Measurements from ENCODE around the gene ADORA1.

Gene ADORA1

GRCh38 chr1:203199481-203199815 lies 71.9 kb downstream of the ADORA1 start:
- intact Hi-C loops (cut with DNase I), result no loop called here
- DNase-seq, result peak in 1 of 10 donors; percentile 63

DNA sequence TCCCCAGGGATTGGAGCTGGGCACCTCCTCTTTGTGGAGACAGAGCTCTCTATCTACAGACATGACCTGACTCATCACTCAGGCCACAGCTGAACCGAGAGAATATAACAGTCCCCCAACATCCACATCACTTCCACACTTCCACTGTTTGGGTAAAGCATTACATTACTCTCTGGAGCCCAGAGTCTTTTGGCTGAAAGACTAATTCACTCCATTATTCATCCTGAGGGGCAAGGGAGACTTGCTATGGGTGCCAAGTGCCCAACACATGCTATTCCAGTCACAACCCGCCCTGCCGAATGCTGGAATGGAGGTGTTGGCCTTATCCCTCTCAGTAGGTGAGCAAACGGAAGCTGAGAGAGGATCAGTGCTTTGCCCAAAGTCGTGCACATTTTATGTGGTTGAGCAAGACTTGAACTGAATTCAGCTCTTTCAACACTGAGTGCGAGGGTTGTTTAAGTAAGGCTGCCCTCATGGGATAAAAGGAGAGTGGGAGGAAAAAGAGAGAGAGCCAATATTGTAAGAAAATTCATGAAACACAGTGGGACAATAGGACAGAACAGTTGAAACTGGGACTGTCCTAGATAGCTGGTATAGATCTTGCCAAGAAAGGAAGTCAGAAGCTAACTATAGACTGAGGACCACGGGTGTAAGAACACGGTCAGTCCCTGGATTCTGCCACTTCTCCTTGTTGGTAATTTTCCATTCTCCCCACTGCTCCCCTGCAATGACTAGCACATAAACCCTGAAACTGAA lies 72.5 kb downstream of the ADORA1 start:
- intact Hi-C loops (cut with DNase I), result no loop called here
- peak in 2 of 10 donors; percentile 69 to 80 for DNase-seq

GRCh38 chr1:203200916-203201315 lies 73.4 kb downstream of the ADORA1 start:
- intact Hi-C loops (cut with DNase I), result no loop called here
- peak in 1 of 10 donors; percentile 46 for DNase-seq

DNA sequence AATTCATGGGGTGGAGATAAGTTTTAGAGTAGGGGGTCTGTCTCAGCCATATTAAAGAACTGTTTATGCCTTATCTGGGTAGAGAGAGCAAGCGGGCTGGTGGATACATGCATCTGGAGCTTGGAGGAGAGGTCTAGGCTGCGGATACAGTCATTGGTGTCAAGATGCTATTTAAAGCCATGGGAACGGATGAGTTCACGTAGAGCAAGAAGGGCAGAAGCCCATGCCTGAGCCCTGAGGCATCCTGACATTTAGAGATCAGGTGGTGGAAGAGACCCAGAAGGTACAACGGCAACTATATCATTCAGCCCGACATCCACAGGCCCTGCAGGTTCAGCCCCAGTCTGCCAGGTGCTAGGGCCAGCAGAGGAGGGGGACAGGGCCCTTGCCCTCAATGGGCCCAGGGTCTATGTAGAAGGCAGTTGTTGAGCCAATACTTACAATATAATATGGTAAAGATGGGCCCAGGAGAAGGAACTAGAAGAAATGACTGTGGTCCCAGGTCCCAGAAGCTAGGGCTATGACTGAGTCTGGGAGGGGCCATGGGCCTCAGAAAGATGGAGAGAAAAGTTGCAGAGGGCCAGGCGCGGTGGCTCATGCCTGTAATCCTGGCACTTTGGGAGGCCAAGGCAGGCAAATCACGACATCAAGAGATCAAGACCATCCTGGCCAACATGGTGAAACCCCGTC lies 74.1 kb downstream of the ADORA1 start:
- peak in 2 of 10 donors; percentile 38 to 70 for DNase-seq
- intact Hi-C loops (cut with DNase I), result no loop called here

DNA sequence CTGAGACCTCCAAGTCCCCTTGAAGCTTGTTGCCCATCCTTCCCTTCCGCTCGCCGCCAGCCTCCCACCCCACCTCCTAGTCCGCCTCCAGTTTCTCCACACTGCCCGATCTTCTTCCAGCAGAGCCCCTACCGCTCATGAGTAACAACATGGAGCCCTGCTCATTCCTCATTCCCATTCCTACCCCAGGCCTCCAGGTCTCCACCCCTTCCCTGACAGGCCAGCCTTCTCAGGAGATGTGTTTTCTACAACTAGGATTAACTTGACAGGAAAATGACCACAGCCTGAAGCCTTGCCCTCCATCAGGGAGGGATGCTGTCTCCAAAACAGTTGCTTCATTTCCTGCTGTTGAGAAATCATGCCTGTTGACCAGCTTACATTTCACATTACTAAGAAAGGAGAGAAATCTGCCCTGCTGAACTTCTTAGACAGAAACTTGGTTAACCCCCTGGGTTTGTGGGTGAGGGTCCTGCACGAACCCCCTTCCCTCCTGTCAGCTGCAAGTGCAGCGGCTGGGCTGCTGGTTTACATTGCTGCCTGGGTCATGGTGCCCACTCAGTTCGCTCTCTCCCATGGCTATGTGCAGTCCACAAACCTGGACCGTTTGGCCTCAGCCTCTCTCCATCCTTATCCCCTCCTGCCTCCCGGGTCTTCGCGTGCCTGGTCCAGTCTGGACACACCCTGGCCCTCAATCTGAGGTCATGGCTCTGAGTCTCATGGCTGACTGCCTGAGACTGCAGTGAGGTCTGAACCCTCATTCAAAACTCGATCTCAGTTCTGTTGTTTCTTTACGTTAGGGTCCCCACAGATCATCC lies 75.1 kb downstream of the ADORA1 start:
- intact Hi-C loops (cut with DNase I), result no loop called here
- DNase-seq, result peak in 2 of 10 donors; percentile 71 to 78

DNA sequence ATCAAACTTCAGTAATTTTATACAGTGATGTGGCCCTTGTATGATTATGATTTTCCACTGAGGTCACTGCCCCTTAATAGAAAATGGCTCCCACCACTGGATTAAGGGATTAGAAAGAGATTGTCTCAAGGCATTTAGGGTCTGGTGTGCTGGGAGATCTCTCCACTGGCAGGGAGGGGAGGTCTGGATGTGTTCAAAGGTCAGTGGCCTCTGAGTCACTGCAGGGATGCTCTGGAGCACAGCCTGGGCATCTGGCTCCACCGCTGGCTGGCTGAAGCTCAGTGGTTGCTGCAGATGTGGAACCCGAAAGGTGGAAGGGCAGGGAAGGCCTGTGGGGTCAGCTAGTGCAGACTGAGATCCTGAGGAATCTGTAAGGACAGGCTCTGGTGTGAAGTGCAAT lies 77.2 kb downstream of the ADORA1 start:
- intact Hi-C loops (cut with DNase I), result no loop called here
- peak in 2 of 10 donors; percentile 14 to 25 for DNase-seq

- peak in 1 of 10 donors; percentile 29 for DNase-seq
These were observed 78.7 kb downstream of the ADORA1 start for GRCh38 chr1:203206129-203206687.

GRCh38 chr1:203207751-203208150 lies 80.2 kb downstream of the ADORA1 start:
- intact Hi-C loops (cut with DNase I), result no loop called here
- DNase-seq, result no peak

More at GRCh38 chr1:203206129-203206687, 78.7 kb downstream of the ADORA1 start:
- intact Hi-C loops (cut with DNase I), result no loop called here

DNA sequence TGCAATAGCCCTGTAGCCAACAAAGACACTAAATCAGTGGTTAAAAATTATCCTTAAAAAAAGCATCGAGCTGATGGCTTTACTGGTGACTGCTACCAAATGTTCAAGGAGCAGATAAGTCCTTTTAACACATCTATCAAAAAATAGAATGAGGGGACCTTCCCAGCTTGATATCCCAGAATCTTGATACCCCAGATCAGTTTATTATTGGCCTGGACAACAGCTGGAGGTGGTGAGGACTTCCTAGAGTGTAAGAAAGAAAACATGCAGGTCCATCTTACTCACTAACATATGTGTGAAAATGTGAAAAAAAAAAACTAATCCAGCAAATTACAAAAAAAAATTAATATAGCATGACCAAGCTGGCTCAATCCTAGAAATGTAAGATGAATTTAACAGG lies 80.7 kb downstream of the ADORA1 start:
- peak in 1 of 10 donors; percentile 1 for DNase-seq
- intact Hi-C loops (cut with DNase I), result no loop called here

DNA sequence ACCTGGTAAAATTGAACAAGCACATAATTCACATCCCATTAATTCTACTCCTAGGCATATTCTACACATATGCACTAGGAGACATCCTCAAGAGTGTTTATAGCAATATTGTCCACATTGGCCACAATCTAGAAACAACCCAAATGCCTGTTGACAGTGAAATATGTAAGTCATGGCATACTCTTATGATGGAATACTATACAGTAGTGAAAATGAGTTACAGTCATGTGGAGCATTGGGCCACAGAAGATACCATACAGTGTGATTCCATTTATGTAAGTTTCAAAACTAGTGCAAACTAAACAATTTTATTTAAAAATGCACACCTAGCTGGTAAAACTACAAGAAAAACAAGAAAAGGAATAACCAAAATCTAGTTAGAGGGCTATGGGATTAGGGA lies 82.8 kb downstream of the ADORA1 start:
- intact Hi-C loops (cut with DNase I), result no loop called here

GRCh38 chr1:203210988-203211387 lies 83.5 kb downstream of the ADORA1 start:
- intact Hi-C loops (cut with DNase I), result no loop called here
- DNase-seq, result no peak

More for the DNA sequence above, 82.8 kb downstream of the ADORA1 start:
- DNase-seq, result no peak

- intact Hi-C loops (cut with DNase I), result no loop called here
- no peak for DNase-seq
These were observed 84.3 kb downstream of the ADORA1 start for GRCh38 chr1:203211812-203212211.

- no peak for DNase-seq
- intact Hi-C loops (cut with DNase I), result no loop called here
These were observed 85.6 kb downstream of the ADORA1 start for GRCh38 chr1:203213126-203213525.

DNA sequence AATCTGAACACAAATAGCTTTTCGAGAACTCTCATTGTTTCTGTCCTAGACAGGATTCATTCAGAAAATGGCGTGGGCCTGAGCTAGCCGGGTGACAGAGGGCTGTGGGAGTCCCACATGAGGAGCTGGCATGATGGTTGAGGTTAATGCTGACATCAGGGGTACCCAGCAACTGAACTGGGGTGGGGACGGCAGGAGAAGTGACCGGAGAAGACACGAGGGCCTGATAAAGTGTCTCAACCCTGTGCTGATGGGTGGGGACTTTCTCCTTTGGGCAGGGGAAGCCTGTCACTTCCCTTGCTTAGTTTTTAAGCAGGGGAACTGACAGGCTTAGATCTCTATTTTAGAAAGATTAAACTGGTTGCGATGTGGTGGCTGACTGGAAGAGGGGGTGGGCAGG lies 87.3 kb downstream of the ADORA1 start:
- intact Hi-C loops (cut with DNase I), result loop anchor here (5.0 kb wide), 1 partner anchor 43 kb away; no protein-coding TSS in a partner anchor

GRCh38 chr1:203215573-203215972 lies 88.0 kb downstream of the ADORA1 start:
- intact Hi-C loops (cut with DNase I), result loop anchor here (5.0 kb wide), 1 partner anchor 43 kb away; no protein-coding TSS in a partner anchor
- DNase-seq, result peak in 1 of 10 donors; percentile 69

More for the DNA sequence above, 87.3 kb downstream of the ADORA1 start:
- no peak for DNase-seq

DNA sequence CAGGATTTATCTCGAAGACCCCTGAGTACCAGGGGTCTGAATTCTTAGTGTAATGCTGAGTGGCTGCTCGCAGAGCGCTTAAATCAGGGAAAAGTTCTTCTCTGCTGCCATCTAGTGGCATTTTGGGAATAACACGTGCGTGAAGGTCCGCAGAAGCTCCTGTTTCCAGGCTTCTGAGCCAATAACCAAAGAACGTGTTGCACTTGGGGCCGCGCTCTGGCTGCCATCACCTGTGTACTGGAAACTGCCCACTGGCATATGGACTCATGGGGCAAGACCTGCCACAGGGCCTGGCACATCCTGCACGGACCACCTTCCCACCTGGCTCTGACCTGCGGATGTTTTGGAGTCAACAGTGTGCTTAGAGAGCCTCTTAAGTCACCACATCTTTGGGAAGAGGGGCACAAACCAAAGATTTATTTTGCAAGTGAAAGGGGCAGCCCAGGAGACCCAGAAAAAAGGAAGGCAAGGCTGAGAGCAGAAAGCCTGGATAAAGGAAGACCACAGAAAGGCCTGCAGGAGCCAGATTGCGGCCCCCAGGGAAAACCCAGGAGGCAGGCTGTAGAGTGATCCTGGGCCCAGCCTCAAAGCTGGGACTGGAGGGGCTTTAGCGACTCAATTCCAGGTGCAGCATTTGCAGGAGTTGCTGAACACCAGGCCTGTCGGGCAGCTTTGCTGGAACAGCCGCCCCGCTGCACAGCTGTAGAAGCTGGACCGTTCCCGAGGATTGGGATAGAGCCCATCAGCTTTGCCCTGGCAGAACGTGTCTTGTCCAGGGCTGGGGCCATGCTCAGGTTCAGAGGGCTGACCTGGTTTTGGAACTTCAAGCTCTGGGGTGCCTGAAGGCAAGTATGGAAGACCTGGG lies 89.0 kb downstream of the ADORA1 start:
- DNase-seq, result peak in 8 of 10 donors; percentile 33 to 90 (median 72)
- intact Hi-C loops (cut with DNase I), result loop anchor here (1.0 to 5.0 kb wide), 3 partner anchors 44 to 177 kb away; no protein-coding TSS in a partner anchor

All from posterior cingulate gyrus (tissue), 11 donors.